IMR-90 (cell line): Measurements from ENCODE around the gene GOLPH3L. TPM values are rescaled to one million over a fixed set of nuclear protein-coding genes. Genes with fewer than 3 reads are reported as not detected.

Experiments used
- ATAC-seq: fragments of 200-7000 bp; cut with Tn5 transposase; 2 replicates; pipeline ENCODE4 v1.9.1; 2020; ENCODE audit warnings: low read depth, mild to moderate bottlenecking, moderate library complexity
- BruUV-seq: library from RNA; stranded (reverse); fragments of 400-500 nt; replicated peaks from 2 replicates; lab custom pipeline; 2021; lab: Mats Ljungman, UMichigan
- CTCF ChIA-PET: fragments of 300-600 bp; formaldehyde crosslinking; extraction: SDS; loops from one replicate; lab custom pipeline; 2021; ENCODE audit warnings: antibody characterized with exemption; lab: Yijun Ruan, JAX
- POLR2A ChIA-PET: fragments of 300-600 bp; sonication (Branson Sonifier 250); formaldehyde crosslinking; loops from one replicate; lab custom pipeline; 2022; ENCODE audit warnings: antibody characterized with exemption; ENCODE audit not compliant: unreplicated experiment; lab: Charles Lee
- DNase-seq: peaks from one replicate; pipeline ENCODE4 v3.0.0; 2013
- H2AFZ ChIP-seq: replicated peaks from 2 replicates; pipeline ENCODE3; 2013; ENCODE audit warnings: low read length, mild to moderate bottlenecking; ENCODE audit not compliant: poor library complexity
- H2AK5ac ChIP-seq: 2 replicates; pipeline ENCODE4 v1.6.1; 2013; ENCODE audit warnings: low read depth, low read length, inconsistent platforms
- H2AK9ac ChIP-seq: replicated peaks from 2 replicates; pipeline ENCODE3; 2013; ENCODE audit warnings: mild to moderate bottlenecking, low read depth, low read length, moderate library complexity; ENCODE audit not compliant: poor library complexity
- H2BK120ac ChIP-seq: 2 replicates; pipeline ENCODE4 v1.6.1; 2013; ENCODE audit warnings: low read depth, low read length, inconsistent platforms
- H2BK15ac ChIP-seq: 3 replicates; pipeline ENCODE4 v1.6.1; 2013; ENCODE audit warnings: low read depth, low read length, inconsistent platforms
- H2BK20ac ChIP-seq: 2 replicates; pipeline ENCODE4 v1.6.1; 2013; ENCODE audit warnings: low read depth, mild to moderate bottlenecking, inconsistent platforms, low read length, moderate library complexity
- H2BK5ac ChIP-seq: 2 replicates; pipeline ENCODE4 v1.6.1; 2013; ENCODE audit warnings: mild to moderate bottlenecking, low read depth, low read length, inconsistent platforms; ENCODE audit not compliant: poor library complexity, severe bottlenecking
- H3K14ac ChIP-seq: replicated peaks from 2 replicates; pipeline ENCODE4 v1.6.1; 2013; ENCODE audit warnings: low read depth, low read length, inconsistent platforms
- H3K18ac ChIP-seq: 2 replicates; pipeline ENCODE4 v1.6.1; 2013; ENCODE audit warnings: low read depth, low read length, control low read depth
- H3K23ac ChIP-seq: 2 replicates; pipeline ENCODE4 v1.6.1; 2013; ENCODE audit warnings: low read depth, low read length, inconsistent platforms
- H3K27ac ChIP-seq: 2 replicates; pipeline ENCODE4 v1.5.1; 2013; ENCODE audit warnings: mild to moderate bottlenecking, control low read depth, low read length; ENCODE audit not compliant: insufficient read depth
- H3K27me3 ChIP-seq: 2 replicates; pipeline ENCODE4 v1.6.1; 2013; ENCODE audit warnings: low read length; ENCODE audit not compliant: control insufficient read depth, insufficient read depth
- H3K36me3 ChIP-seq: 2 replicates; pipeline ENCODE4 v1.6.1; 2013; ENCODE audit warnings: low read length, mixed read lengths; ENCODE audit not compliant: control insufficient read depth, insufficient read depth
- H3K4ac ChIP-seq: 2 replicates; pipeline ENCODE4 v1.6.1; 2013; ENCODE audit warnings: low read depth, low read length, inconsistent platforms
- H3K4me1 ChIP-seq: 2 replicates; pipeline ENCODE4 v1.6.1; 2013; ENCODE audit warnings: low read length, mixed read lengths; ENCODE audit not compliant: control insufficient read depth, insufficient read depth
- H3K4me2 ChIP-seq: 2 replicates; pipeline ENCODE4 v1.6.1; 2013; ENCODE audit warnings: low read depth, mild to moderate bottlenecking, control low read depth, low read length, moderate library complexity
- H3K4me3 ChIP-seq: 2 replicates; pipeline ENCODE4 v1.5.1; 2013; ENCODE audit warnings: low read depth, mild to moderate bottlenecking, control low read depth, low read length, moderate library complexity; ENCODE audit not compliant: insufficient read depth
- H3K56ac ChIP-seq: 2 replicates; pipeline ENCODE4 v1.6.1; 2013; ENCODE audit warnings: low read length, inconsistent platforms; ENCODE audit not compliant: insufficient read depth; ENCODE audit errors: extremely low read depth
- H3K79me1 ChIP-seq, 2 experiments: 2 replicates each; pipeline ENCODE4 v1.6.1; 2013; ENCODE audit warnings: low read length in 2 of 2, inconsistent platforms in 1 of 2, low read depth in 1 of 2
- H3K9ac ChIP-seq: 2 replicates; pipeline ENCODE4 v1.6.1; 2013; ENCODE audit warnings: low read depth, low read length, control low read depth
- H3K9me1 ChIP-seq: 2 replicates; pipeline ENCODE4 v1.6.1; 2013; ENCODE audit warnings: low read length, inconsistent platforms; ENCODE audit not compliant: insufficient read depth
- H3K9me3 ChIP-seq: 2 replicates; pipeline ENCODE4 v1.6.1; 2013; ENCODE audit warnings: low read length; ENCODE audit not compliant: control insufficient read depth, insufficient read depth
- H4K20me1 ChIP-seq: 2 replicates; pipeline ENCODE4 v1.6.1; 2013; ENCODE audit warnings: low read length, inconsistent platforms; ENCODE audit not compliant: insufficient read depth
- H4K5ac ChIP-seq: 2 replicates; pipeline ENCODE4 v1.6.1; 2013; ENCODE audit warnings: mild to moderate bottlenecking, low read depth, low read length, control low read depth
- H4K8ac ChIP-seq, 2 experiments: 2 replicates each; pipeline ENCODE4 v1.6.1; 2013; ENCODE audit warnings: low read depth in 2 of 2, low read length in 2 of 2, control low read depth in 1 of 2, inconsistent platforms in 1 of 2
- H4K91ac ChIP-seq: 2 replicates; pipeline ENCODE4 v1.6.1; 2013; ENCODE audit warnings: low read depth, low read length, inconsistent platforms; ENCODE audit not compliant: insufficient read depth
- MAFK ChIP-seq: IDR thresholded peaks from 2 replicates; pipeline ENCODE4 v1.6.1; 2012; ENCODE audit warnings: low read depth, low read length, improper control_type of control experiment
- RFX5 ChIP-seq: IDR thresholded peaks from 2 replicates; pipeline ENCODE4 v1.8.0; 2012; ENCODE audit warnings: low read depth, mild to moderate bottlenecking, low read length, moderate library complexity
- WGBS, 2 experiments: methylation state at CpG; one replicate each; pipeline versions ENCODE4 v1.1.5 to v1.1.7; 2013; ENCODE audit warnings: missing lambda C conversion rate in 2 of 2; ENCODE audit not compliant: insufficient read length in 1 of 2; ENCODE audit errors: extremely low coverage in 2 of 2; 5-methylcytosine and 5-hydroxymethylcytosine counted together
- dilution Hi-C: fragments of 300-500 bp; cut with HindIII; formaldehyde crosslinking; loops from one replicate; pipeline ENCODE4 v1.14.3; 2018; ENCODE audit warnings: low sequenced_read_pairs; ENCODE audit not compliant: unreplicated experiment
- in situ Hi-C: fragments of 300-500 bp; cut with MboI; formaldehyde crosslinking; loops from 3 replicates; pipeline ENCODE4 v1.14.3; 2019; ENCODE audit warnings: low sequenced_read_pairs, inconsistent platforms, mixed read lengths
- intact Hi-C: fragments of 100-400 bp; cut with micrococcal nuclease; formaldehyde crosslinking; loops from 2 replicates; pipeline ENCODE4 v1.10.0; 2022
- polyA plus RNA-seq, 3 experiments: library from polyadenylated mRNA; depleted of rRNA; stranded (reverse); fragments of >200 nt; gene quantifications; 2 replicates each; pipeline ENCODE4 v1.2.3, GENCODE V29; 2012; ENCODE audit warnings: low replicate concordance in 1 of 3
- total RNA-seq: library from RNA; depleted of rRNA; stranded (reverse); fragments of >200 nt; gene quantifications from 2 replicates; pipeline ENCODE4 v1.2.3, GENCODE V29; 2012

Gene GOLPH3L
- total and polyA plus RNA-seq, 2 of the 4 experiments (the other 2 are of a cell fraction) = 9.5 to 11.0 TPM

DNA sequence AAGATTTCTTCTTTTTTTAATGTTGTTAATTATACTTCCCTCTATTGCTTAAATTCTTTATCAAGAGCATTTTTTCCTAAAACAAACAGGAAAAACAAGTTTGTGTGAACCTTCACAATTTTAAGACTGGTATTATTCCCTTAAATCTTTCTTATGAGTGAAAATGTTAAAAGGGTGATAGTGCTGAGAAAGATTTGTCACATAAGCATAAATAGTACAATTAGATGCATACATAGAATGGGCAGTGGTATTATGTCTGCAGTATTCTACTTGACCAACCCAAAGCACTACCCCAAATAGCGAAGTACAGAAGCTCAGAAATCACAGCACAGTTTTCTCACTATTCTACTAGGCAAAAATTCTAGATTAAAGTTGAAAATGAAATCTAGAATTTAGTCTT, 18.0 kb downstream of the GOLPH3L start:
- ChIA-PET POLR2A (no interaction called here), CTCF (no interaction called here)
- in situ Hi-C loops = no loop called here
- no peak overlapping the region for H3K4me2 ChIP-seq
- no peak overlapping the region for H3K9ac ChIP-seq
- no peaks in the 10 kb centered on the region for H3K27me3 ChIP-seq
- no peak overlapping the region for H3K4me3 ChIP-seq
- H4K5ac ChIP-seq = no peak overlapping the region
- no peaks in the 10 kb centered on the region for H4K20me1 ChIP-seq
- no peak overlapping the region for H4K91ac ChIP-seq
- WGBS, 2 experiments = no CpG with 5 or more reads among the region's 1 CpG
- H3K14ac ChIP-seq = no peak overlapping the region
- dilution Hi-C loops = no loop called here
- intact Hi-C loops = no loop called here
- no peak overlapping the region for H2BK120ac ChIP-seq
- H2BK20ac ChIP-seq = no peak overlapping the region
- H3K27ac ChIP-seq = no peak overlapping the region
- DNase-seq = no peak
- H3K56ac ChIP-seq = no peak overlapping the region
- no peak overlapping the region for H2BK15ac ChIP-seq
- no peak overlapping the region for H2AFZ ChIP-seq
- H3K4me1 ChIP-seq = no peaks in the 10 kb centered on the region
- peaks cover 5% of the 10 kb centered on the region; the same call in 1 of the 2 replicates for H3K36me3 ChIP-seq
- no peak overlapping the region for H3K18ac ChIP-seq
- no peak overlapping the region for H2AK5ac ChIP-seq
- no peak overlapping the region for H4K8ac ChIP-seq
- H2BK5ac ChIP-seq = no peak overlapping the region
- H2AK9ac ChIP-seq = no peak overlapping the region
- TF ChIP-seq MAFK = peak; percentile 26; the same call in 1 of the 2 replicates
- TF ChIP-seq RFX5 = no peak
- H3K79me1 ChIP-seq = 0 out of 4 replicates have a peak, but pooled peaks cover 0 to 7% of the 10 kb centered on the region in 2 experiments
- no peak for ATAC-seq
- H3K9me3 ChIP-seq = no peaks in the 10 kb centered on the region
- H3K4ac ChIP-seq = no peak overlapping the region
- H3K23ac ChIP-seq = no peak overlapping the region
- no peaks in the 10 kb centered on the region for H3K9me1 ChIP-seq
- no TSS peak for BruUV-seq
